NCI-H2227 treated with DMSO at 0.1 percent for 48 hours (cell line): ENCODE results near the gene MANEAL.

Experiments
- DNase-seq: peaks from one replicate; lab custom pipeline; 2025; lab: John Stamatoyannopoulos, UW

Gene MANEAL

GRCh38 chr1:37828410-37829074 lies 34.9 kb downstream of the MANEAL start:
- no peak for DNase-seq

- no peak for DNase-seq
These were observed 37.5 kb downstream of the MANEAL start for GRCh38 chr1:37831109-37831508.

DNA sequence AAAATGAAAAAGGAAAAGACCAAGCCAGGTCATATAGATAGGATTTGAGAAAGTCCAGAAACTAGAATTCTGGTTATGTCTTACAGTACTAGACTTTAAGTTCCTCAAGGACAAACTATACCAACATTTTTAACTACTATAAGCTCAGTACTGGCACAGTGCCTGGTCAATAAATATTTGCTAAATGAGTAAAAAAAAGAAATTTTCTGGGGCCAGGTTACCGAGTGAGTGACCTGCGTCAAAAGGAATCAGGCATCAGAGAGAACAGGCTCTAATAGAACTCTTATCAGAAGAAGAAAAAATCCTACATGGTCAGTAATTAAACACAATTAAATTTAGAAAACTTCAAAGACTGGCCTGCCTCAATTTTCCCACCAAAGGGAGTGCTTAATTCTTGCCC lies 38.2 kb downstream of the MANEAL start:
- DNase-seq = no peak

- DNase-seq = no peak
These were observed 43.1 kb downstream of the MANEAL start for GRCh38 chr1:37836788-37837187.

GRCh38 chr1:37839676-37840075 lies 46.0 kb downstream of the MANEAL start:
- no peak for DNase-seq

GRCh38 chr1:37840711-37841110 lies 47.1 kb downstream of the MANEAL start:
- DNase-seq = no peak

- no peak for DNase-seq
These were observed 48.0 kb downstream of the MANEAL start for GRCh38 chr1:37841652-37842051.

DNA sequence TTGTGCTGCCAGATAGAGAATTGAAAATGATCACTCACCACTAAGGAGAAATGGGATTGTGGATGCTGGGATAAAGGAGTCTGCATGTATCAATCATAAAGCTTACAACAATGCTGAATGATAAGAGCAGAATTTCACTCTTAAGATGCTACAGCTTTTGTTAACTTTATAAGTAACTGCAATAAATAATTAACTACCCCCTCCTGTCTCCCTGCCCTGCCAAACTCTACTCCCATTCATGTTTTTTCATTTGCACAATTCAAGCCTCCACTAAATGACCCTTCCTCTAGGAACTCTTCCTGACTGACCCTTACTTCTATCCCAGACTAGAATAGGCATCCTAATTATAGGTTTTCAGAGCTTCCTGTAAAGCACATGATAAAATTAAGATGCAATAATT lies 50.9 kb downstream of the MANEAL start:
- DNase-seq = no peak

- DNase-seq = no peak
These were observed 51.5 kb downstream of the MANEAL start for GRCh38 chr1:37845049-37845646.

GRCh38 chr1:37845786-37846185 lies 52.1 kb downstream of the MANEAL start:
- DNase-seq = no peak

DNA sequence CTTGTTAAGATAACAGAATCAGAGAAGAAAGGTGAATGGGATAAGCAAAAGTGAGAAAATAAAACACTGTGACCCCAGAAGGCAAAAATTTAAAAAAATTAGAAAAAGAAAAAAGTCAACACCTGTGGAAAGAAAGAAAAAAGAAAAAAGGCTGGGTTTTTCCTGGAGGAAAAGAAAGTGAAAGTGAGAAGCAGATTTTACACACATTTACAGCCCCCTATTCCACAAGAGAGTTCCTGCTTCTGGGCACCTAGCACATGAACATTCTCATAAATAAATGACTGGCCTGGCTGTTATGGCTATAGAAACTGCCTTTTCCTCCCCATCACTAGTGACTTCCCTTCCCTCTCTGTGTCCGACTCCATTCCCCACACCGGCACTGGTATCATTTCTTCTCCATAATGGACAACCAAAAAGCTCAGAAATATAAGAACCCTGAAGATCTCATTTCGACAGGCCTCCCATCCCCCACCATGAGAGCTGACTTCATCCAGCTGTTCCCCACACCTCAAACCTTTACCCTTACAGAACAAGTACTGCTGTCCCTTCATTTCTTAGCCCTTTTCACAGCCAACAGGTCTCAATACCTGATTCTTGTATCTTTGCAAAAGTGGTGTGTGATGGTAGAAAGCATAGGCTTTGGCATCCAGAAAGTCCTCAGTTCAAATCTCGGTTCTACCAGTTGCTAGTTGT lies 53.1 kb downstream of the MANEAL start:
- no peak for DNase-seq

- no peak for DNase-seq
These were observed 55.8 kb downstream of the MANEAL start for GRCh38 chr1:37849480-37849879.

DNA sequence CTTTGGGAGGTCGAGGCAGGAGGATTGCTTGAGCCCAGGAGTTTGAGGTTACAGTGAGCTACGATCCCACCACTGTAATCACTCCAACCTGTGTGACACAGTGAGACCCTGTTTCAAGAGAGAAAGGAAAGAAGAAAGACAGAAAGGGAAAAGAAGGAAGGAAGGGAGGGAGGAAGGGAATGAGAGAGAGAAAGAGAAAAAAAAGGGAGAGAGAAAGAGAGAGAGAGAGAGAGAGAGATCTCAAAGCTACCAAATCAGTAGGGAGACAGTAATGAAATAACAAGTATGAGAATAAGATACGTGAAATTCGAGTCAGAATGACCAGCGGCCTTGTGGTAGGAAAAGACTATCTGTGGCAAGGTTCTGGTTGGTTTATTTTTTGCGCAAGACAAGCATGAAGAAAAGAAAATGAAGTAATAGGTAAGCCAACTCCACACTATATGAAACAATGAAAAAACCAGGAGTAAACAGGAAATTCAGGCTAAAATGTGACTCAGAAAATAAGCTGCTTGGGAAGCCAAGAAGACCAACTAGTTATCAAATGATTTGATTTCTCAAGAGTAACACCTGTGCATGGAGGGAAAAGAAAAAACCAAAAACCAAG lies 56.8 kb downstream of the MANEAL start:
- no peak for DNase-seq
